Measurements from ENCODE around the gene TMIE.
"Not testable (repeated sequence)": the region's sequence is repeated elsewhere in the genome, so short reads cannot be mapped to it uniquely, and the experiment has no call there.

TMIE gene

GRCh38 chr3:46750555-46751038 is 49.4 kb downstream of the TMIE start:
- no peak for TF ChIP-seq CTCF (IDR thresholded peaks at IDR 0.05; ENCODE audit: insufficient read depth, low read depth, low read length, missing control alignments)
- no peak overlapping the region for H3K4me3 ChIP-seq (ENCODE audit: low read depth, low read length)
- no peak for DNase-seq (ENCODE audit: low read depth)

GRCh38 chr3:46753127-46753526 is 51.9 kb downstream of the TMIE start:
- not testable (repeated sequence) for H3K4me3 ChIP-seq (ENCODE audit: low read depth, low read length)
- peak; percentile 20 for DNase-seq (ENCODE audit: low read depth)

GRCh38 chr3:46755646-46756045 is 54.5 kb downstream of the TMIE start:
- no peak for DNase-seq (ENCODE audit: low read depth)
- no peak overlapping the region for H3K4me3 ChIP-seq (ENCODE audit: low read depth, low read length)
- TF ChIP-seq CTCF (IDR thresholded peaks at IDR 0.05; ENCODE audit: insufficient read depth, low read depth, low read length, missing control alignments): no peak

- TF ChIP-seq CTCF (IDR thresholded peaks at IDR 0.05; ENCODE audit: insufficient read depth, low read depth, low read length, missing control alignments): no peak
- H3K4me3 ChIP-seq (ENCODE audit: low read depth, low read length): no peak overlapping the region
- no peak for DNase-seq (ENCODE audit: low read depth)
Measured at GRCh38 chr3:46756642-46757041, 55.5 kb downstream of the TMIE start.

- DNase-seq (ENCODE audit: low read depth): no peak
- TF ChIP-seq CTCF (IDR thresholded peaks at IDR 0.05; ENCODE audit: insufficient read depth, low read depth, low read length, missing control alignments): no peak
- H3K4me3 ChIP-seq (ENCODE audit: low read depth, low read length): no peak overlapping the region
Measured at GRCh38 chr3:46759239-46760167, 58.3 kb downstream of the TMIE start.
